Activated naive CD4-positive, alpha-beta T cell treated with anti-CD3 and anti-CD28 coated beads, Interleukin-2, amount 50 U/mL, for 72 hours (primary cell): Measurements from ENCODE around the gene ENTR1. TPM values are rescaled to one million over a fixed set of nuclear protein-coding genes. Genes with fewer than 3 reads are reported as not detected.

Experiments used
- ATAC-seq, 2 donors: fragments of 150-1000 bp; cut with Tn5 transposase; 2 replicates each; pipeline ENCODE4 v1.10.0; 2021; ENCODE audit warnings: mild to moderate bottlenecking in 2 of 2, moderate library complexity in 2 of 2
- DNase-seq, 2 donors: peaks; one replicate each; pipeline ENCODE4 v3.0.0; 2021 to 2022; ENCODE audit warnings: low spot score in 2 of 2
- H3K27ac Mint-ChIP-seq, 2 donors: one replicate each; pipeline ENCODE4 v1.8.0; 2022; ENCODE audit warnings: mild to moderate bottlenecking in 2 of 2, mixed read lengths in 2 of 2
- H3K36me3 Mint-ChIP-seq, 2 donors: one replicate each; pipeline ENCODE4 v1.8.0; 2022; ENCODE audit warnings: mixed read lengths in 2 of 2
- H3K9me3 Mint-ChIP-seq, 2 donors: one replicate each; pipeline ENCODE4 v1.8.0; 2022; ENCODE audit warnings: mixed read lengths in 2 of 2
- total RNA-seq, 2 donors: library from RNA; stranded (reverse); gene quantifications; one replicate each; pipeline ENCODE4 v1.2.3, GENCODE V29; 2022

The ENTR1 gene
- total RNA-seq, 2 donors from 2014 or later = 52.2 to 75.4 TPM

- peak overlapping the region in 1 of 2 donors; percentile 40 for H3K27ac Mint-ChIP-seq
- H3K9me3 Mint-ChIP-seq = no peaks in the 10 kb centered on the region
- no peak for DNase-seq
- no peak for ATAC-seq
- no peaks in the 10 kb centered on the region for H3K36me3 Mint-ChIP-seq
These were observed 44.6 kb downstream of the ENTR1 start for GRCh38 chr9:136365775-136366222.

- ATAC-seq = no peak
- no peak overlapping the region for H3K27ac Mint-ChIP-seq
- DNase-seq = no peak
- H3K36me3 Mint-ChIP-seq = no peaks in the 10 kb centered on the region
- no peaks in the 10 kb centered on the region for H3K9me3 Mint-ChIP-seq
These were observed 45.3 kb downstream of the ENTR1 start for GRCh38 chr9:136364942-136365774.

GRCh38 chr9:136363949-136364748 lies 46.3 kb downstream of the ENTR1 start:
- Mint-ChIP-seq H3K27ac (peak overlapping the region in 1 of 2 donors; percentile 75), H3K9me3 (no peaks in the 10 kb centered on the region), H3K36me3 (no peaks in the 10 kb centered on the region)
- ATAC-seq = peak in 1 of 2 donors; percentile 1
- no peak for DNase-seq

GRCh38 chr9:136363106-136363948 lies 47.1 kb downstream of the ENTR1 start, which contains the start of gene DNLZ:
DNLZ (minus strand) TSS chr9:136363744; CDS start chr9:136363714, 30 bp downstream.
- peak within 1 kb of the TSS; percentile 75 to 88 for H3K27ac Mint-ChIP-seq
- H3K9me3 Mint-ChIP-seq = no peaks in the 10 kb centered on the region
- ATAC-seq (peak; percentile 91 to 92), DNase-seq (peak; percentile 90 to 96)
- no peaks in the 10 kb centered on the region for H3K36me3 Mint-ChIP-seq

GRCh38 chr9:136362450-136362784 lies 48.0 kb downstream of the ENTR1 start:
- DNase-seq (no peak), ATAC-seq (no peak)
- Mint-ChIP-seq H3K36me3 (no peaks in the 10 kb centered on the region), H3K27ac (peak overlapping the region; percentile 50 to 75), H3K9me3 (no peaks in the 10 kb centered on the region)

- Mint-ChIP-seq H3K36me3 (no peaks in the 10 kb centered on the region), H3K27ac (peak overlapping the region; percentile 44 to 75), H3K9me3 (no peaks in the 10 kb centered on the region)
- ATAC-seq (no peak), DNase-seq (no peak)
These were observed 48.5 kb downstream of the ENTR1 start for GRCh38 chr9:136361754-136362449.

- Mint-ChIP-seq H3K9me3 (no peaks in the 10 kb centered on the region), H3K27ac (no peak overlapping the region)
These were observed 49.2 kb downstream of the ENTR1 start for GRCh38 chr9:136361047-136361753.

GRCh38 chr9:136359774-136360718 lies 50.4 kb downstream of the ENTR1 start:
- no peak for DNase-seq

More at GRCh38 chr9:136361047-136361753, 49.2 kb downstream of the ENTR1 start:
- no peaks in the 10 kb centered on the region for H3K36me3 Mint-ChIP-seq
- DNase-seq = no peak
- ATAC-seq = no peak

GRCh38 chr9:136358888-136359287 lies 51.5 kb downstream of the ENTR1 start:
- Mint-ChIP-seq H3K27ac (no peak overlapping the region), H3K9me3 (no peaks in the 10 kb centered on the region), H3K36me3 (no peaks in the 10 kb centered on the region)
- DNase-seq = no peak
- ATAC-seq = no peak

More at GRCh38 chr9:136359774-136360718, 50.4 kb downstream of the ENTR1 start:
- Mint-ChIP-seq H3K36me3 (no peaks in the 10 kb centered on the region), H3K27ac (no peak overlapping the region), H3K9me3 (no peaks in the 10 kb centered on the region)
- no peak for ATAC-seq

GRCh38 chr9:136358016-136358415 lies 52.4 kb downstream of the ENTR1 start:
- no peaks in the 10 kb centered on the region for H3K9me3 Mint-ChIP-seq

GRCh38 chr9:136357202-136357725 lies 53.1 kb downstream of the ENTR1 start:
- DNase-seq (no peak), ATAC-seq (no peak)
- H3K9me3 Mint-ChIP-seq = no peaks in the 10 kb centered on the region
- no peaks in the 10 kb centered on the region for H3K36me3 Mint-ChIP-seq
- no peak overlapping the region for H3K27ac Mint-ChIP-seq

More at GRCh38 chr9:136358016-136358415, 52.4 kb downstream of the ENTR1 start:
- ATAC-seq (no peak), DNase-seq (no peak)
- H3K36me3 Mint-ChIP-seq = no peaks in the 10 kb centered on the region
- H3K27ac Mint-ChIP-seq = no peak overlapping the region

- no peak overlapping the region for H3K27ac Mint-ChIP-seq
- DNase-seq (no peak), ATAC-seq (no peak)
- H3K9me3 Mint-ChIP-seq = no peaks in the 10 kb centered on the region
- H3K36me3 Mint-ChIP-seq = no peaks in the 10 kb centered on the region
These were observed 54.5 kb downstream of the ENTR1 start for GRCh38 chr9:136355616-136356557.

- Mint-ChIP-seq H3K36me3 (no peaks in the 10 kb centered on the region), H3K27ac (peak overlapping the region in 1 of 2 donors; percentile 68), H3K9me3 (no peaks in the 10 kb centered on the region)
- DNase-seq (no peak), ATAC-seq (no peak)
These were observed 55.8 kb downstream of the ENTR1 start for GRCh38 chr9:136354592-136355085.
